SK-N-SH (cell line): ENCODE measurements around the gene THEM5. TPM values are rescaled to one million over a fixed set of nuclear protein-coding genes. Genes with fewer than 3 reads are reported as not detected.

ENCODE experiments used
- CTCF ChIA-PET: fragments of 300-600, 350-600 bp; formaldehyde crosslinking; extraction: SDS; loops from one replicate; lab custom pipeline; 2021; lab: Yijun Ruan, JAX
- POLR2A ChIA-PET: fragments of 350-600 bp; sonication (Branson Sonifier 250); formaldehyde crosslinking; extraction: SDS; loops from one replicate; lab custom pipeline; 2020; ENCODE audit warnings: antibody characterized with exemption, inconsistent platforms; lab: Yijun Ruan, JAX
- DNase-seq: peaks from one replicate; pipeline ENCODE4 v3.0.0; 2012
- H2AFZ ChIP-seq: fragments of 200-600 bp; sonication (generic); 2 replicates; pipeline ENCODE4 v1.8.1; 2016; ENCODE audit warnings: antibody characterized with exemption, mild to moderate bottlenecking, low read depth
- H3F3A ChIP-seq: fragments of 200-600 bp; sonication (generic); replicated peaks from 2 replicates; pipeline ENCODE3; 2016; ENCODE audit warnings: antibody characterized with exemption, mild to moderate bottlenecking; ENCODE audit not compliant: insufficient read depth
- H3K27ac ChIP-seq, 2 experiments: fragments of 200-500 bp in 1 of 2; fragments of 200-600 bp in 1 of 2; sonication (Bioruptor generic) in 1 of 2; sonication (generic), shearing (Covaris generic) in 1 of 2; 2 replicates each; pipeline versions ENCODE4 v1.5.1 to v1.6.1; 2014 to 2016; ENCODE audit warnings: low read depth in 2 of 2, inconsistent platforms in 1 of 2, low read length in 1 of 2, mild to moderate bottlenecking in 1 of 2, mixed read lengths in 1 of 2
- H3K27me3 ChIP-seq: fragments of 200-600 bp; sonication (generic), shearing (Covaris generic); 2 replicates; pipeline ENCODE4 v1.6.1; 2016; ENCODE audit warnings: mixed run types; ENCODE audit not compliant: insufficient read depth
- H3K36me3 ChIP-seq, 2 experiments: fragments of 200-500 bp in 1 of 2; fragments of 200-600 bp in 1 of 2; sonication (Bioruptor generic) in 1 of 2; sonication (generic) in 1 of 2; replicated peaks in 1 of 2; 2 replicates each; pipeline versions ENCODE3 to v1.5.1; 2014 to 2016; ENCODE audit warnings: low read length in 1 of 2, mild to moderate bottlenecking in 1 of 2; ENCODE audit not compliant: insufficient read depth in 2 of 2, control insufficient read depth in 1 of 2
- H3K4me1 ChIP-seq, 2 experiments: fragments of 200-500 bp in 1 of 2; fragments of 200-600 bp in 1 of 2; sonication (Bioruptor generic) in 1 of 2; sonication (generic), shearing (Covaris generic) in 1 of 2; 2 replicates each; pipeline versions ENCODE4 v1.5.1 to v1.6.1; 2014 to 2016; ENCODE audit warnings: low read depth in 1 of 2, low read length in 1 of 2, mixed run types in 1 of 2; ENCODE audit not compliant: insufficient read depth in 2 of 2, control insufficient read depth in 1 of 2
- H3K4me2 ChIP-seq: fragments of 200-600 bp; sonication (generic), shearing (Covaris generic); 2 replicates; pipeline ENCODE4 v1.6.1; 2017; ENCODE audit warnings: mixed run types
- H3K4me3 ChIP-seq, 2 experiments: fragments of 200-500 bp in 1 of 2; fragments of 200-600 bp in 1 of 2; sonication (Bioruptor generic) in 1 of 2; sonication (generic), shearing (Covaris generic) in 1 of 2; 2 replicates each; pipeline versions ENCODE4 v1.5.1 to v1.8.1; 2014 to 2016; ENCODE audit warnings: low read depth in 2 of 2, inconsistent platforms in 1 of 2, low read length in 1 of 2, mild to moderate bottlenecking in 1 of 2, mixed read lengths in 1 of 2, moderate library complexity in 1 of 2
- H3K79me2 ChIP-seq: fragments of 200-600 bp; sonication (generic); 2 replicates; pipeline ENCODE4 v1.8.1; 2017; ENCODE audit warnings: mild to moderate bottlenecking; ENCODE audit not compliant: insufficient read depth
- H3K9ac ChIP-seq: fragments of 200-600 bp; sonication (generic); 2 replicates; pipeline ENCODE4 v1.6.1; 2017; ENCODE audit warnings: mixed run types
- H3K9me2 ChIP-seq: fragments of 200-600 bp; sonication (generic); 2 replicates; pipeline ENCODE4 v1.6.1; 2017; ENCODE audit warnings: mixed run types
- H3K9me3 ChIP-seq: fragments of 200-600 bp; sonication (generic); 2 replicates; pipeline ENCODE4 v1.6.1; 2017; ENCODE audit warnings: mixed run types, mild to moderate bottlenecking, moderate library complexity
- H4K20me1 ChIP-seq: fragments of 200-600 bp; sonication (generic); 2 replicates; pipeline ENCODE4 v1.6.1; 2017; ENCODE audit warnings: mild to moderate bottlenecking, mixed run types; ENCODE audit not compliant: insufficient read depth
- MEF2A ChIP-seq: IDR thresholded peaks from 2 replicates; pipeline ENCODE4 v1.4.0; 2012; ENCODE audit warnings: low read depth, borderline replicate concordance
- RAD21 ChIP-seq: IDR thresholded peaks from 2 replicates; pipeline ENCODE4 v1.6.1; 2012; ENCODE audit warnings: mild to moderate bottlenecking, low read length
- RCOR1 ChIP-seq: fragments of 150-350 bp; IDR thresholded peaks from 2 replicates; pipeline ENCODE4 v1.6.1; 2017; ENCODE audit warnings: antibody characterized with exemption, low read length
- REST ChIP-seq: IDR thresholded peaks from 2 replicates; pipeline ENCODE4 v1.6.1; 2012; ENCODE audit warnings: mild to moderate bottlenecking, low read depth, low read length, moderate library complexity
- TEAD4 ChIP-seq: IDR thresholded peaks from 2 replicates; pipeline ENCODE4 v1.4.0; 2012; ENCODE audit warnings: mild to moderate bottlenecking, borderline replicate concordance; ENCODE audit not compliant: insufficient read depth
- ZBTB33 ChIP-seq: IDR thresholded peaks from 2 replicates; pipeline ENCODE4 v1.4.0; 2012; ENCODE audit warnings: low read depth, borderline replicate concordance
- WGBS: methylation state at CpG from one replicate; pipeline ENCODE4 v1.1.6; 2017; ENCODE audit warnings: low lambda C conversion rate; 5-methylcytosine and 5-hydroxymethylcytosine counted together
- polyA plus RNA-seq, 3 experiments: library from polyadenylated mRNA; depleted of rRNA; stranded (reverse); fragments of >200 nt; gene quantifications; 2 replicates each; pipeline ENCODE4 v1.2.3, GENCODE V29; 2012
- TF ChIP-seq, protein P1 (sequence below): fragments of 150-350 bp; IDR thresholded peaks from 2 replicates; pipeline ENCODE4 v1.6.1; 2017; ENCODE audit warnings: antibody characterized with exemption, low read length, low read depth, borderline replicate concordance

THEM5 gene
- polyA plus RNA-seq, 1 of the 3 experiments (the other 2 are of a cell fraction): not detected

GRCh38 chr1:151835596-151835995 is 17.9 kb downstream of the THEM5 start:
- POLR2A ChIA-PET: interaction anchor here (0.7 to 1.2 kb wide), 2 partner anchors 33 to 325 kb away, joined by 3 read pairs; no protein-coding TSS in a partner anchor
- peaks cover 0 to 26% of the 10 kb centered on the region in 2 experiments; a peak in 1 of 4 replicates for H3K4me1 ChIP-seq
- TF ChIP-seq, protein P1, sequence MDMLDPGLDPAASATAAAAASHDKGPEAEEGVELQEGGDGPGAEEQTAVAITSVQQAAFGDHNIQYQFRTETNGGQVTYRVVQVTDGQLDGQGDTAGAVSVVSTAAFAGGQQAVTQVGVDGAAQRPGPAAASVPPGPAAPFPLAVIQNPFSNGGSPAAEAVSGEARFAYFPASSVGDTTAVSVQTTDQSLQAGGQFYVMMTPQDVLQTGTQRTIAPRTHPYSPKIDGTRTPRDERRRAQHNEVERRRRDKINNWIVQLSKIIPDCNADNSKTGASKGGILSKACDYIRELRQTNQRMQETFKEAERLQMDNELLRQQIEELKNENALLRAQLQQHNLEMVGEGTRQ: no peak
- TF ChIP-seq REST: no peak
- no peak overlapping the region for H3K27ac ChIP-seq
- no peaks in the 10 kb centered on the region for H3K9me3 ChIP-seq
- H4K20me1 ChIP-seq: no peaks in the 10 kb centered on the region
- no peaks in the 10 kb centered on the region for H3K9me2 ChIP-seq
- H3K4me3 ChIP-seq: no peak overlapping the region
- H2AFZ ChIP-seq: no peak overlapping the region
- no peaks in the 10 kb centered on the region for H3K27me3 ChIP-seq
- H3K9ac ChIP-seq: no peak overlapping the region
- H3K4me2 ChIP-seq: no peak overlapping the region
- no peaks in the 10 kb centered on the region for H3K36me3 ChIP-seq
- CTCF ChIA-PET: interaction anchor here (0.6 to 3.8 kb wide), 42 partner anchors 8 to 535 kb away, joined by 3 to 50 read pairs (median 5); partner anchors contain the start of genes CELF3, MRPL9, TDRKH and THEM5
- no peaks in the 10 kb centered on the region for H3F3A ChIP-seq
- no peak for DNase-seq
- H3K79me2 ChIP-seq: no peaks in the 10 kb centered on the region
- 88% methylated on average over 7 of the region's 7 CpGs for WGBS

DNA sequence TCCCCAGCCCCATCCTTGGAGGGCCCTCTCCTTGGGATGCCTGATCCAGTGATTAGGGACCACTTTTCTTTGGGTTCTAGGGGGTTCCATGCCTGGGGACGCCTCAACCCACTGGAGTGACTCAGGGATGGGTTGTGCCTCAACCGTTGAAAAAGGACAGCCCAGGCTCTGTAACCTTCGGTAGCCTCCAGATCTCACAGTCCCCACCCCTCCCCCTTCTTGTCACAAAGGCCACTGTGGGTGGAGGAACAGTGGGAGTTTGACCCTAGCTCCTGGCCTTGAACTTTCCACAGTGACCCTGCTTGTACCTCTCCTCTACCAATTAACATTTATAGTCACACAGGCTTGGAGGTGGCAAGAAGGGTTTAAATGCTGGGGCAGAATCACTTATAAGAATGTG is 19.3 kb downstream of the THEM5 start:
- no peaks in the 10 kb centered on the region for H3K27me3 ChIP-seq
- H3K79me2 ChIP-seq: no peaks in the 10 kb centered on the region
- no peak for TF ChIP-seq RCOR1
- TF ChIP-seq TEAD4: no peak
- no peak for TF ChIP-seq REST
- no peak for TF ChIP-seq RAD21
- TF ChIP-seq ZBTB33: no peak
- TF ChIP-seq MEF2A: no peak
- CTCF ChIA-PET: interaction anchor here (1.1 to 3.8 kb wide), 5 partner anchors 44 to 141 kb away, joined by 3 to 37 read pairs (median 5); partner anchors contain the start of genes CELF3 and TDRKH
- H3K36me3 ChIP-seq: no peaks in the 10 kb centered on the region
- no peak overlapping the region for H3K27ac ChIP-seq
- H3K9me2 ChIP-seq: no peaks in the 10 kb centered on the region
- H4K20me1 ChIP-seq: no peaks in the 10 kb centered on the region
- no peaks in the 10 kb centered on the region for H3K9me3 ChIP-seq
- no peak for DNase-seq
- H3K4me2 ChIP-seq: no peak overlapping the region
- WGBS: 57% methylated on average over 3 of the region's 3 CpGs
- POLR2A ChIA-PET: no interaction called here
- H3K4me1 ChIP-seq: peaks cover 0 to 29% of the 10 kb centered on the region in 2 experiments; a peak in 1 of 4 replicates
- no peak overlapping the region for H2AFZ ChIP-seq
- no peak overlapping the region for H3K4me3 ChIP-seq
- no peak overlapping the region for H3K9ac ChIP-seq
- H3F3A ChIP-seq: no peaks in the 10 kb centered on the region
